Measurements from ENCODE around the gene AHCY.
"Not testable (repeated sequence)": the region's sequence is repeated elsewhere in the genome, so short reads cannot be mapped to it uniquely, and the experiment has no call there.

Gene AHCY

DNA sequence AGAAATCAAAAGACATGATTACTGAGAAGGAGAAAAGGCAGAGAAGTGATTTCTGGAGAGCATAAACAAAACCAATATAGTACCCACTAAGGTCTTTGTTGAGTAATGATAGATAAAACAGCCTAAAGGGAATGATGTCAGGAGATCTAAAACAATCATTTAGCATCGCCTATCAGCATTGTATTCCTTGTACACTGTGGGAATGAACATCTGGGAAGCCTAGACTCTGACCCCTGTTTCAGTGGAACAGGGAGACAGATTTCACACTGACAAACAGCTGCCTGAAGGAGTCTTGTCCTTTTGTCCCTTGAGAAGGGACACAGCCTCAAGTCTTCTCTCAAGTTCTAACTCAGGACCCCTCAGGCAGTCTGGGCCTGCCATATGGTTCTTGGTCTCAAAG lies 60.3 kb downstream of the AHCY start:
- Histone ChIP-seq H3K36me3 (no peaks in the 10 kb centered on the region), H3K27ac (no peak overlapping the region), H3K9ac (no peak overlapping the region), H3K4me2 (no peak overlapping the region), H3K27me3 (no peaks in the 10 kb centered on the region), H3K4me3 (no peak overlapping the region), H4K20me1 (no peaks in the 10 kb centered on the region), H3K4me1 (peaks cover 34% of the 10 kb centered on the region), H3K9me3 (peaks cover 14% of the 10 kb centered on the region)
- no peak for TF ChIP-seq Cebpa-rat (IDR thresholded peaks at IDR 0.05)

DNA sequence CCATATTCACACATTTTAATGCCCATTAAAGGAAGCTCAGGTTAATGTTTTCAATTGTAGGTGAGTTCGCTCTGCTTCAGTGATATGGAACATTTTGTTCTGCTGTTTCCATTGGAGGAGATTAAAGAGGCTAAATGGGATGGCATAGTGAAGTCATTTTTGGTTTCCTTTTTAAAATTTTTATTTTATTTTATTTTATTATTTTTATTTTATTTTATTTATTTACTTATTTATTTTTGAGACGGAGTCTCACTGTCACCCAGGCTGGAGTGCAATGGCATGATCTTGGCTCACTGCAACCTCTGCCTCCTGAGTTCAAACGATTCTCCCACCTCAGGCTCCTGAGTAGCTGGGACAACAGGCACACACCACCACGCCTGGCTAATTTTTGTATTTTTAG lies 61.1 kb downstream of the AHCY start:
- H3K9ac ChIP-seq, H4K20me1 ChIP-seq, H3K4me3 ChIP-seq, H3K36me3 ChIP-seq, H3K27ac ChIP-seq, H3K27me3 ChIP-seq: not testable (repeated sequence)
- peaks cover 22% of the 10 kb centered on the region for H3K9me3 ChIP-seq
- 0 out of 2 replicates have a peak overlapping the region, but pooled peaks have one; percentile 12 for H3K4me2 ChIP-seq
- peaks cover 34% of the 10 kb centered on the region for H3K4me1 ChIP-seq

DNA sequence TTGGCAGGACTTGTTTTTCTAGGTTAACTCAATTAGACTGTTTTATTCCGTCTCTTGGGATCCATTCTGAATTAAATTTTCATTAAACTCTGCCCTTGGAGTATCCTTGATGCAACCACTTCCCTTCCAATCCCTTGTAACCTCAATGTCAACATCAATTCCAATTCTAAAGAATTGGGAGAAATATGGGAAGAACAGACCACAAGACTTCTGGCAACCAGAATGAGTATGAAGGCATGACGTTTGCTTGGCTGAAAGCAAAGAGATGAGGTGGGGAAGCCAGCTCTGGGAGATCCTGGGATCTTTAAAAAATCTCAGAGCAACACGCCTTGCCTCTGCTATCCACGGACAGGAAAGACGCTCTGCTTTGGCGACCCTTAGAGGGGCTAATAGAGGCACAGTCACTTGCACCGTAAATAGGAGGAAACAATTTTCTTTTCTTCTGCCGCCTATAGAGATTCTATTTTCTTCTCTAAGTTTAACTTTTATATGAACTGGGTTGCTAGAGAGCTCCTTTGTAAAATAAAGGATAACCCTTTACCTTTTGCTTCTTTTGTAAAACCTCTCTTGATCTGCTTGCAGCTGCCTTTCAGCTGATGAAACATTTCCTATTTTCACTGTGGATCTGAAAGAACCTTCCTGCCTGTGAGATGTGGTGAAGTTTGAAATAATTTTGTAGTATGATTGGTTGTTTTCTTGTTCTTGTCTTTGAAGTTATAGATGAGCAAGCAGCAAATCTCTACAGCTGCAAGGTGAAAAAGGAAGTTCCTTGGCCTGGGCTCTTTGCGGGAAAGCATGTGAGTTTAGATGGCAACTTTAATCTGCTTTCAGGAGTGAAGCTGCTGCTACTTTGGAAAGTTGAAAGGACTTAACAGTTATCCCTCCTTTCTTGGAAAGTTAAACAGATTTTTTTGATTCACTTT lies 62.2 kb downstream of the AHCY start, which contains the start of gene ASIP:
Gene ASIP (plus strand): TSS at position 731 of the 923 bp plus-strand sequence. CDS start 18,952 bp downstream, outside the sequence.
- Histone ChIP-seq H4K20me1 (no peaks in the 10 kb centered on the region), H3K4me1 (peaks cover 34% of the 10 kb centered on the region), H3K4me3 (no peak within 1 kb of the TSS), H3K4me2 (peak within 1 kb of the TSS; percentile 59), H3K9me3 (peaks cover 33% of the 10 kb centered on the region), H3K36me3 (no peaks in the 10 kb centered on the region), H3K9ac (no peak within 1 kb of the TSS; the same call in 1 of the 2 replicates), H3K27ac (0 out of 2 replicates have a peak within 1 kb of the TSS, but pooled peaks have one; percentile 33), H3K27me3 (no peaks in the 10 kb centered on the region)
- TF ChIP-seq Cebpa-rat (IDR thresholded peaks at IDR 0.05) = no peak

DNA sequence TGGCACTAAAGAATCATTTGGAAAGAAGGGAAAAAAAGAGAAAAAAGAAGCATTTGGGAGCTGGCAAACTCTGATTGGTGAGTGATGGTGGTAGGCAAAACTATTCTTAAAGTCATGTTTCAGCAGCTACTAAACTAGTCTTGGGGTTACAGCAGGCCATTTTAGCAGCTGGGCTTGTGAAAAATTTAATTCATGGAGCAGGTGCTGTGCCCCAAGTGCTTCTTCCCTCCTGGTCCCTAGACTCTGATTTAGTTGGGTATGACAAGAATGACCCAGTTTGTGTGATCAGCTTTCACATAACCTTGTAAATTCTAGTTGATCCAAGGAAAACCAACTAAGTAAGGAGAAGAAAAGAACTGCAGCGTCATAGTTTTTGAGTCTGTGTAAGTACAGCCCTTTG lies 63.0 kb downstream of the AHCY start:
- no peaks in the 10 kb centered on the region for H3K36me3 ChIP-seq
- H3K4me3 ChIP-seq = no peak overlapping the region
- H3K27me3 ChIP-seq = no peaks in the 10 kb centered on the region
- H4K20me1 ChIP-seq = no peaks in the 10 kb centered on the region
- H3K9me3 ChIP-seq = peaks cover 38% of the 10 kb centered on the region
- peaks cover 34% of the 10 kb centered on the region for H3K4me1 ChIP-seq
- no peak overlapping the region for H3K9ac ChIP-seq
- peak overlapping the region; percentile 59 for H3K4me2 ChIP-seq
- H3K27ac ChIP-seq = no peak overlapping the region
- TF ChIP-seq Cebpa-rat (IDR thresholded peaks at IDR 0.05) = no peak

DNA sequence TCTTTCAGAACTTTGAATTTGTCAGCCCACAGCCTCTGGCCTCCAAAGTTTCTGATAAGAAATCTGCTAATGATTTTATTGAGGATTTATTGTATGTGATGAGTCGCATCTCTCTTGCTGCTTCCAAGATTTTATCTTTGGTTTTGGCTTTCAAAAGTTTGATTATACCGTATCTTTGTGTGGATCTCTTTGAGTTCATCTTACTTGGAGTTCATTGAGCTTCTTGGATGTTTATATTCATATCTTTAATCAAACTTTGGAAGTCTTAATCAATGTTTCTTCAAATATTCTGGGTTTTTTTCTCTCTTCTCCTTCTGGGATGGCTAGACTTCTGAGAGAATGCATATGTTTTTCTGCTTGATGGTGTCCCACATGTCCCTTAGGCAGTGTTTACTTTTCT lies 65.2 kb downstream of the AHCY start:
- no peak overlapping the region for H3K4me3 ChIP-seq
- H3K4me2 ChIP-seq = no peak overlapping the region
- no peak overlapping the region for H3K9ac ChIP-seq
- H3K4me1 ChIP-seq = peaks cover 34% of the 10 kb centered on the region
- H3K27me3 ChIP-seq = no peaks in the 10 kb centered on the region
- H3K36me3 ChIP-seq = no peaks in the 10 kb centered on the region
- H3K9me3 ChIP-seq = peaks cover 48% of the 10 kb centered on the region
- no peaks in the 10 kb centered on the region for H4K20me1 ChIP-seq
- no peak overlapping the region for H3K27ac ChIP-seq
- TF ChIP-seq Cebpa-rat (IDR thresholded peaks at IDR 0.05) = no peak

DNA sequence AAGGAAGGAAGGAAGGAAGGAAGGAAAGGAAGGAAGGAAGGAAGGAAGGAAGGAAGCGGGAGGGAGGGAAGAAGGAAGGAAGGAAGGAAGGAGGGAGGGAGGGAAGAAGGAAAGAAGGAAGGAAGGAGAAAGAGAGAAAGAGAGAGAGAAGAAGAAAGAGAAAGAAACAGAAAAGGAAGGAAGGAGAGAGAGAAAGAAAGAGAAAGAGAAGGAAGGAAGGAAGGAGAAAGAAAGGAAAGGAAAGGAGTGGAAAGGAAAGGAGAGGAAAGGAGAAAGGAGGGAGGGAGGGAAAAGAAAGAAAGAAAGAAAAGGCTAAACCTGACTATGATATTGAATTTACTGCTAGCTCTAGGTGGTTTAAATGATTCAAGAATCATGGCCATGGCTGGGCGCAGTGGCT lies 67.3 kb downstream of the AHCY start:
- no peak overlapping the region for H3K27ac ChIP-seq
- H3K27me3 ChIP-seq = no peaks in the 10 kb centered on the region
- H3K36me3 ChIP-seq = no peaks in the 10 kb centered on the region
- H3K9ac ChIP-seq = no peak overlapping the region
- H3K4me3 ChIP-seq = no peak overlapping the region
- no peak for TF ChIP-seq Cebpa-rat (IDR thresholded peaks at IDR 0.05)
- no peak overlapping the region for H3K4me2 ChIP-seq
- H4K20me1 ChIP-seq = no peaks in the 10 kb centered on the region
- peaks cover 61% of the 10 kb centered on the region for H3K9me3 ChIP-seq
- H3K4me1 ChIP-seq = peaks cover 16% of the 10 kb centered on the region

DNA sequence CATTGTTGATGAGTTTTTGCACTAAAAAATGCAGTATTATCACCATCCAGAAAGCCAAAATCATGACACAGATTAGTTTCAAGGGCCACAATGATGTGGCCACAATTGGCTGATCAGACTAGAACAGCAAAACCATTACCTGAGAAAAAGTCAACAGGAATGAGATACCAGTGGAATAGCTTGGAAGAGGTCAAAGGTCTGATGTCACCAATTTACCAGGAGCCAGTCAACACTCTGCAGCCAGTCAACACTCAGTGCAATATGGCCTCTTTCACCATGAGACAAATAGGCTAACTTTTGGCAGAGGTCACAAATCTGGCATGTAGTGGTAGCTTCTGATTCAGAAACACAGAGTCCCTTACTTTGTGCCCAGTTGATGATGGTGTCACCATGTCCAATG lies 69.5 kb downstream of the AHCY start:
- no peak overlapping the region for H3K4me2 ChIP-seq
- H3K27me3 ChIP-seq = no peaks in the 10 kb centered on the region
- peaks cover 56% of the 10 kb centered on the region for H3K9me3 ChIP-seq
- H3K36me3 ChIP-seq = no peaks in the 10 kb centered on the region
- H3K4me3 ChIP-seq = no peak overlapping the region
- H4K20me1 ChIP-seq = no peaks in the 10 kb centered on the region
- no peak overlapping the region for H3K9ac ChIP-seq
- no peak for TF ChIP-seq Cebpa-rat (IDR thresholded peaks at IDR 0.05)
- no peaks in the 10 kb centered on the region for H3K4me1 ChIP-seq
- no peak overlapping the region for H3K27ac ChIP-seq

DNA sequence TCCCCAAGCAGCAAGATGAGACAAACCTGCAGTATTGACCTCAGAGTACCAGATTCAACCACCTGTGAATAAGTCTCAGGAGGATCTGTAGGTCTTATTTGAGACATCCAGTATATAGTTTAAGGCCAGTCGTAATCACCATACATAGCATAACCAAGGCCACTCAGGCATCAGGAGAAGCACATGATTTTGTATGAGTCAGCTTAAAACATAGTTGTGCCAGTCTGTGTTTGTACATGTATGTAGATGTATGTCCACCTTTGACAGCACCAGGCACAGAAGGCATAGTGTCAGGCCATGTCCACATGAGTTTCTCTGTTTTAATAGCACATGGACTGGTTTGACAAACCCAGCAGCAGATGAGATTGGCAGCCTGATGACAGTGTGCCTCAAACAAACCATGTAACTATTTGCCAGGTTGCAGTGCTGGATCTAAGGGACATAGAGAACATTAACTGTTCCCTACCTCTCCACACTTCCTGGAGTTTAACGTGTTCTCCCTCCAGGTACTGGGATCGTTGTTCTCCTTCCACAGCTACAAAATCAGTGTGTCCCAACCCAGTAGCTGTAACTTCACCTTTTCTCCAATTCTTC lies 70.6 kb downstream of the AHCY start:
- no peak overlapping the region for H3K9ac ChIP-seq
- peaks cover 45% of the 10 kb centered on the region for H3K9me3 ChIP-seq
- no peak overlapping the region for H3K4me3 ChIP-seq
- no peaks in the 10 kb centered on the region for H3K4me1 ChIP-seq
- no peaks in the 10 kb centered on the region for H3K27me3 ChIP-seq
- no peaks in the 10 kb centered on the region for H3K36me3 ChIP-seq
- H4K20me1 ChIP-seq = no peaks in the 10 kb centered on the region
- H3K27ac ChIP-seq = no peak overlapping the region
- no peak overlapping the region for H3K4me2 ChIP-seq
- no peak for TF ChIP-seq Cebpa-rat (IDR thresholded peaks at IDR 0.05)

DNA sequence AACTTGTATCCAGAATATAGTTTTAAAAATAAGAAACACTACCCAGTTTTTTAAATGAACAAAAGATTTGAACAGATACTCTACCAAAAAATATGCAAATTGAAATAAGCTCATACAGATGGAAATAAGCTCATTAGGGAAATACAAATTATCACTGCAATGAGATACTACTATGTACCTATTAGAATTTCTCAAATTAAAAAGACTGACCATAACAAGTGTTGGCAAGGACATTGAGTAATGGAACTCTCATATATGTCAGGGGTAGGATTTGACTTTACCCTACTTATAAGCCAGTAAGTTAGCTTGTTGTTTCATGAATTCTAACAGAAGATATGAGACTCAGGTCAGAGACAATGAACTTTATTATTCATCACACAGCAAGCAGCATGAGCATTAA lies 71.5 kb downstream of the AHCY start:
- Histone ChIP-seq H3K9ac (no peak overlapping the region), H3K4me3 (no peak overlapping the region), H3K27ac (no peak overlapping the region), H3K27me3 (no peaks in the 10 kb centered on the region), H3K4me2 (no peak overlapping the region), H3K9me3 (peaks cover 35% of the 10 kb centered on the region), H3K4me1 (no peaks in the 10 kb centered on the region), H4K20me1 (no peaks in the 10 kb centered on the region), H3K36me3 (no peaks in the 10 kb centered on the region)
- TF ChIP-seq Cebpa-rat (IDR thresholded peaks at IDR 0.05) = no peak
